GM19239 (cell line): ENCODE results near the gene NVL.

Experiments used
- DNase-seq: peaks from one replicate; pipeline ENCODE4 v3.0.0; 2011; ENCODE audit warnings: low spot score; ENCODE audit not compliant: insufficient read length
- FAIRE-seq: peaks from 2 replicates; lab custom pipeline; 2011; peaks lifted over from hg19 to GRCh38; lab: Jason Lieb, UNC

Gene NVL

DNA sequence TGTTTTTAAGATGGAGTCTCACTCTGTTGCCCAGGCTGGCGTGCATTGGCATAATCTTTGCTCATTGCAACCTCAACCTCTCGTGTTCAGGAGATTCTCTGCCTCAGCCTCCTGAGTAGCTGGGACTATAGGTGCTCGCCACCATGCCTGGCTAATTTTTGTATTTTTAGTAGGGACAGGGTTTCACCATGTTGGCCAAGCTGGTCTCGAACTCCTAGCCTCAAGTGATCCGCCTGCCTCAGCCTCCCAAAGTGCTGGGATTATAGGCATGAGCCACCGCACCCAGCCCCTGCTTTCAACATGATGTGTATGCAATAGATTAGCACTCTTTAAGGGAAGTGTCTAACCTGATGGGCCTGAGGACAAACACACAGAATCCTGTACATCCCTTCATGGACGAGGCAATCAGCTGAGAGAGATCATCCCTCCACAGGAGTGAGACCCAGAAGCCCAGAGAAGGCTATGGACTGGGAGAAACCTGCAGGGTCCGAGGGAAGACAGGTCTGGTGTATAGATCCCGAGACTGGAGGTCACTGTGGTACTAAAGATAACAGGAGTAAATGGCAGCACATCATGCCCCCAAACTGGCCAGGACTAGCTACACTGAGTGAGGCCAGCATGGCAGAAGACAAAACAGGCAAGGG, 152.5 kb downstream of the NVL start:
- DNase-seq = no peak
- FAIRE-seq = no peak
